HG02885 (cell line): Measurements from ENCODE around the gene KLHL14.

ENCODE experiments used
- ATAC-seq: cut with Tn5 transposase; IDR thresholded peaks from one replicate; pipeline ENCODE4 v1.9.1; 2021; ENCODE audit warnings: mild to moderate bottlenecking; ENCODE audit not compliant: unreplicated experiment, poor library complexity

The KLHL14 gene

DNA sequence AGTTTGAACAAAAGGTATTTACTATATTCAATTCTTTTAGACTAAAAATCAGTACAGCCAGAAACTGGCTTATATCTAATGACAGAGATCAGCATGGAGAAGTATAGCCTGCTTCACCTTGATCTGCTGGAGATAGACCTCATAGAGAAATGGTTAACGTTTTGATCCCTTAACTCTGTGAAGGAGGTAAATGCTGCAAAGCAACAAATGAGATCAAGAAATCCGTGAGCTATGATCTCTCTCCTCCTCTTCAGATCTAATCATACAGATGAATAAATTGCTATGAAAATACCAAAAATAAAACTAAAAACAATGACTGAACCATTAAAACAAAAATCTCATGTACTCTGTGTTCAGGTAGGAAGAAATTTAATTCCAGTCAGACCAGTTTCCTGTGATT lies 42.8 kb downstream of the KLHL14 start:
- peak; percentile 5 for ATAC-seq

DNA sequence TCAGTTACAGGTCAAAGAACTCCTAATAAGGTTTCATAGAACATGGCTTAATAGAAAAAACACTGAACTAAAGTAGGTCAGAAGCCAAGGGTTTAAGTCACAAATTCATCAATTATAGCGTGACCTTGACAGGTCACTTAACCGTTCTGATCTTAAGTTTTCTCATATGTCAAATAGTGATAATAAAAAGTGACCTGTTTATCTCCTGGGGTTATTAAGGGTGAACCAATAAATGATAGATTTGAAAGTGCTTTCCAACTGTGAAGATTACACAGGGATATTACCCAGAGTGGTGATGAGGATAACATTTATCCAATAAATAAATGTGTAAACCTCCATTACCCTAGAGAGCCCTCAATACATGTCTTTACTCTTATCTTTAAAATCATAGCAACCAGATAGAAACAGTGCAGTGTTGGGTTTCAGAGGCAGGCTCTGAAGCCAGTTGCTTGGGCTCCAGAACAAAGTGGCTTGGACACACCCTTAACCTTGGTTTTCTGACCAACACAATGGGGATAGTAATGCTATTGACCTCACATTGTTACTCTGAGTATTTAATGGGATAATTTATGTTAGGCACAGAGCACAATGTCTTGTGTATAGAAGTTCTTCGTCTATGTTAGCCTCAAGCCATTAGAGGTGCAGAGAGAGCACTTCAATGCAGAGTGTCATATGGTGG lies 48.6 kb downstream of the KLHL14 start:
- ATAC-seq: no peak

DNA sequence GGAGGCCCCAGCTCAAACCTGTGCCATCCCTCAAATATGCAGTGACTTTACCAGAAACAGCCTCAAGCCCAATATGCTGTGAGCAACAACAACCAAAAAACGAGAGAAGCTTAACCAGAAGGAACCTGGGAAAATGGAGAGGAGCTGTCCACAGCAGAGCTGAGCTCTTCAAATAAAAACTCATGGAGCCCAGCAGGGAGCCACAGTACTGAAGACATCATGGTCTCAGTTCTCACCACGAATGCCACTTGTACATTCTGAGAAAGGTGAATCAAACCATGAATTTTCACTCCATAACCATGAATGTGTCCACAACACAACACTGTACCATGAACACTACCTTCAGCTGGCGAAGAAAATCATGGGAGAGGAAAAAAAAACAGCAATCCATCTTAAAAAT lies 50.5 kb downstream of the KLHL14 start:
- no peak for ATAC-seq

DNA sequence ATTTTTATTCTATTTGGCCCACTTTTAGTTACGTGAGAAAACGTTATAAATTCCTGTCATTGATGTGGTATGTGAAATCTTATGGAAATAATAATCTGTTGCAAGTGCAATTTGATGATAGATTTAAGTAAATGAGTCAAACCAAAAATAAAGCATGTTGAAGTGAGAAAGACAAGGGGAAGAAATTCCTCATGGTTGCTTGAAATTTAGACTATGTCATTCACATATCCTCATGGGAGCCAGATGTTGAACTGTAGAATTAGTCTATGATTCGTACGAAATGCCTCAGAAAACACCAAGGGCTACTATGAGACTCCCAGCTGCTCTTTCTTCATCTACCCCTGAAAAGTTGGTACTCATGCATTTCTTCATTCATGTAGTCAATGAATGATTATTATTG lies 55.7 kb downstream of the KLHL14 start:
- ATAC-seq: no peak

DNA sequence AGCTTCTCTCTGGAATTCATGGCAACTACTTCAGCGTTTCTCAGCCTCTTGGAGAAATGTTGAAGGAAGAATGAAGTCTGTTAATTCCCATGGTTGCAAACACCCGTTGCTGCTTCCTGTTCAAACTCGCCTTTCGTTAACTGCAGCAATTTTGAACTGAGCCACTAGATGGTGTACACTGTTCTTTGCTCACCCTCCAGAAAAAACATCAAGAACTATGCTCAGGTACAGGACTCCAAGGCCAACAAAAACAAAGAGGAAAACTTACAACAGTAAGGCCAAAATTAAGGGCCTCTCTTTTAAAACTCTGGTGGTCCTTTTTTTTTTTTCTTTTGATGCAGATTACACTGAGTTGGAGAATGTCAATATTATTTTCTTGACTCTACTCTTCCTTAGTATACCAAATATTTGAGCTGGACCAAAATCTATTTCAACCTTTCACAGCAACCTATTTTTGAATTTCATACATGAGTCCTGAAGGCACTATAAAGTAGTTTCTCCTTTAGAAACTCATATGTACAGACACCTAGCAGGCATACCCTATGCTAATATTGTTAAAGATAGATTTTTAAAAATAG lies 58.2 kb downstream of the KLHL14 start:
- ATAC-seq: peak; percentile 100

DNA sequence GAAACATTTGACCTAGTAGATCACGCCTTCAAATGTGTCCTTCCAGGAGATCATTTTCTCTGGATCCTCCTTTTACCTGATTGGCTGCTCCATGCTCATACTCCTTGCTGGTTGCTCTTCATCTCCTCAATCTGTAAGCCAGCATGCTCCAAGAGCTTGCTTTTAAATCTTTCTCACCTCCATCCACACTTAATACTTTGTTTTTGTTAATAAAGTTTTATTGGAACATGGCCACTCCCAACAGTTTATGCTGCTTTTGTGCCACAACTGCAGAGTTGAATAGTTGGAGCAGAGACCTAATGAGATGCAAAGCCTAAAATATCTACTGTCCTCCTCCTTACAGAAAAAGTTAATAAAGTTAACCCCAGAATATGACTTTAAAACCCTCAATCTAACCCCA lies 60.0 kb downstream of the KLHL14 start:
- ATAC-seq: no peak

DNA sequence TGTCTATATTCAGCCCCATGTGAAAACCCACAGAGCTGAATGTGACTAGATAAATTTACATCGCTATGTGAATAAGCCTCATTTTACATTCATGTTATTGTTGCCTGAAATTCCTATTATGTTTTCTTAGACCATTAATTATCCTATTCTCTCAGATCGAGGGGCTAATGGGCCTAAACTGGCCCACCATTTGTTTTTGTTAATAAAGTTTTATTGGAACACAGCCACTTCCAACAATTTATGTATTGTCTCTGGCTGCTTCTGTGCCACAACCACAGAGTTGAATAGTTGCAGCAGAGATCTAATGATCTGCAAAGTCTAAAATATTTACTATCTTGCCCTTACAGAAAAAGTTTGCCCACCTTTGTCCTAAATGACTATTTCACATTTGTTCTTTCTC lies 61.0 kb downstream of the KLHL14 start:
- ATAC-seq: no peak

DNA sequence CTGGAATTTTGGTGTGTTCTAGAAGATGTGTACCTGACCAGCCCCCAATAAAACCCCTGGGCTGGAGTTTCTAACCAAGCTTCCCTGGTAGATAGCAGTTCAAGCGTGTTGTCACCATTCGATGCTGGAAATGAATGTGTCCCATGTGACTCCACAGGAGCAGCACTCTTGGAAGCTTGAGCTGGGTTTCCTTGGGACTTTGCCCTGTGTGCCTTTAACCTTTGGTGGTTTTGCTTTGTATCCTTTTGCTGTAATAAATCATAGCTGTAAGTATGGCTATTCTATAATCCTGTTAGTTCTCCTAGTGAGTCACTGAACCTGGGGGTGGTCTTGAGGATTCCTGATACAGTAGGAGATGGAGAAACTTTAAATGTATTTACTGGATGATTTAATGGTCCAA lies 65.2 kb downstream of the KLHL14 start:
- no peak for ATAC-seq

DNA sequence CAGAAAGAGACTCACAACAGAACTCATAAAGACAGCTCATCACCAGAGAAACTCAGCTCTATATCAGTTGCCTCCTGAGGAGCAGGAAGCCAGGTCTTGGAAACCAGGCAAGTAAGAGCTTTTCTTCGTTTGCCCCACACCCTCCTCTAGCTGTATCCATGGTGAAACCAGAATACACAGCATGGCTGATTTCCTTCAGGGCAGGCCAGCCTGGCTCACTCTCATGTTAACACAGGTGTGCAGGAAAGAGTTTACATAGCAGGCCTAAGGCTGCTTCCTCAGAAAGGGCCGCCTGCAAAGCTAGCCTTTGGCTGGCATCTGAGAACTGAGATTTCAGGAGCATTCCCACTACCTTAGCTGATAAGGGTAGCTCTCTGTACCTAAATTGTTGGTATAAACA lies 65.7 kb downstream of the KLHL14 start:
- ATAC-seq: no peak

DNA sequence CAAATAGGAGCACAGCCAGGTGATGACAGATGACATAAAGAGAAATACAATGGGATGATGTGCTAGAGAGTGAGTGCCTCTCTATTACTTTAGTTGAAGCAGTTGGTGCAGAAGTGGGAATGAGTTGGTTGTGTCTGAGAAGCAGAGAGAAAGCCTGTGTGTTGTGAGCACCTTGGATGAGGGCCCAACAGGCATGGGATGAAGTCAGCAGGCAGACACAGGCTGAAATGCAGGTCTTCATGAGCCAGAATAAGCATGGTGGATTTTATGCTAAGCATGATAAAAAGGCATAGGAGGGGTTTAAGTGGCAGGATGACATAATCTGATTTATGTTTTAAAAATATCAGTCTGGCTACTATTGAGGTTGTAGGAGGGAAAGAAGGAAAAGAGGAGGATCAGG lies 71.5 kb downstream of the KLHL14 start:
- ATAC-seq: no peak

DNA sequence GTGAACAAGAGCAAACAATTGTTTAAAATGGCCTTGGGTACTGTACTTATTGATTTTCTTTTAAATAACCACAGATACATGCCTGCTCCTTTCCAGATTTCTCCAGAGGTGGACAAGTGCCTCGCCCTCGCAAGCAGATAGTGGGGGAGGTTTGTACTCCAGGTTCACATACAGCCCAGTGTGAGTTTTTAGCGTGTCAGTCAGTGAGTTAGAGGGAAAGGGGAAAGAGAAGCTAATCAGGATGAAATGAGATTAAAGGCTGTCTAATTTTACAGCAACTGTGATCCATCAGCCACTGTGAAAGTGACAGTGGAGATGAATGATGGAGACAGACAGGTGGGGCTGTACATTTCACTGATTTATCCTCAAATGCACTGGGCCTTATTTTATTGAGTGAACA lies 74.7 kb downstream of the KLHL14 start:
- ATAC-seq: no peak

DNA sequence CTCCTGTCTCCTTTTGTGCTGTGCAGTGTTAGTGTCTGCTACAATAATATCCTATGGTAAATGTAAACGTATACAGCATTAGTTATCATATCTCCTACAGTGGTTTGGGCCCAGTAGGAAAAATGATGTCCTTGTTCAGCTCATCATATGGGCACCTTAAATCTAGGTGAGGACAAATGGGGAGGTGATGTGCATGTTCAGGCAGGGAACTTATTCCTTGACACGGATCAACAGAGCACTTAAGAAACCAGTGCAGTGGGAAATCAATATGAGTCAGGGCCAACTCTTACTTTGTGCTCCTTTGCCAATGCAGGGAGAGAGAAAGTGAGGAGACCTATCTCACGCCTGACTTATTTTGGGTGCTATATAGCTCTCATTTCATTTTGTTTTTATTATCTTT lies 76.4 kb downstream of the KLHL14 start:
- ATAC-seq: no peak

DNA sequence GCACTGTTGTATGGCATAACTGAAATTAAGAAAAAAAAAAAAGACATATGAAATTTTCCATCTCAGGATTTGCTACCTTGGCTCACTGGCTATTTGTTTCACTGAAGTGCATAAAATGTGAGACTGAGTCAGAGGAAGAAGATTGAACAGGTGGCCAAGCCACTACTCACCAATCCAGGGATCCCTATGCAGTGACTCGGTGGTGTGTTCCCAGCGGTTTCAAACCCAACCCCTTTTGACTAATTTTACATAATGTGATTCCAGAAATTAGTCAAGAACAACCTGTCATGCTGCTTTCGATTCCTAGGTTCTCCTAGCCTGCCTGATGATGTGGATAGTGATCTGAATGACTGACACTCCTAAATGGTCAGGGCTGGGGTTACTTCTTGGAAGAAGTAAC lies 77.3 kb downstream of the KLHL14 start:
- ATAC-seq: no peak

DNA sequence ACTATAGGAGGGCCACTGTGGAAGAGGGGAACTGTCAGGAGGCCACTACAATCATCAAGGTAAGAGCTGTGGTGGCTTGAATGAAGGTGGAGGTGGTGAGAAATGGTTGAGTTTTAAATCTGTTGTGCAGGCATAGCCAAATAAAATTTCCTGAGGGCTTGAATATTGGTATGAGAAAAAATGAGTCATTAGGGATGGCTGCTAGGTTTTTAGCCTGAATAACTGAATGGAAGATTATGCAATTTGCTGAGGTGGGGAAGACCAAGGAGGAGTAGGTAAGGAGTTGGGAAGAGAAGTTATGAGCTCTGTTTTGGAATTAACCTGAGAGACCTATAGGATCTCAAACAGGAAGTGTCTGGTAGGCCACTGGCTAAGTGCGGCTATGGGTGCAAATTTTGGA lies 84.0 kb downstream of the KLHL14 start:
- no peak for ATAC-seq

DNA sequence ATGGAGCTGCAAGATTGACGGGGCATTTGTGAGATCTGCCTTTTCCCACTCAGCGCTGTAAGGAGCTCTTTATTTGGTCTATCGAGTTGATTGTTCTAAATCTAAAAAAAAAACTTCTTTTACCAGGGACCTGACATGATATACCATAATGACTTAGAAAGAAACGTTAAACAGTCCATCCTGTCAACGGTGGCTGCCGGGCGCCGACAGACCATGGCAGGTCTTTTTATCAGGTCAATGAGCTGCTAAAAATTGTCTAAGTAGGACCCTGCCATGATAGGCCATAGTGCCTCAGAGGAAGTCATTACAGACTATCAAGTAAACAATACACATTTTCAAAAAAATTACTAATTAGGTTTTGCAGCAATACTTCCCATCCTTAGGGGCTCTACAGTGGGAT lies 87.9 kb downstream of the KLHL14 start:
- no peak for ATAC-seq

DNA sequence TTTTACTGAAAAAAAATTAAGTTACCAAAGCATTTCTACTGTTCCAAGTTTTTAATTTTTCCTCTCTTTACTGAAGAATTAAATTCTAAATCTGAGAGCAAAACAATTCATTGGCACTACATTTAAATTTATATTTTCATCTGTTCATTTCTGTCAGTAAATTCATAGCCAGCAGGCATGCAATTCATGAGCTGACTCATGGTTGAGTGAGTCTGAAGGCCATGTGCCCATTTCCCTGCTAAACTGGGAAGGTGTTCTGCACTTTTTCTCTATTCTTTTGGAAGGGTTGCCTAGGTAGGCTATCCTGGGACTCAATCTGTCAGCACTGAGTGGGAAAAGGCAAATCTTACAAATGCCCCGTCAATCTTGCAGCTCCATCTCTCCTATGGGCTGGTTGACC lies 88.7 kb downstream of the KLHL14 start:
- ATAC-seq: no peak

DNA sequence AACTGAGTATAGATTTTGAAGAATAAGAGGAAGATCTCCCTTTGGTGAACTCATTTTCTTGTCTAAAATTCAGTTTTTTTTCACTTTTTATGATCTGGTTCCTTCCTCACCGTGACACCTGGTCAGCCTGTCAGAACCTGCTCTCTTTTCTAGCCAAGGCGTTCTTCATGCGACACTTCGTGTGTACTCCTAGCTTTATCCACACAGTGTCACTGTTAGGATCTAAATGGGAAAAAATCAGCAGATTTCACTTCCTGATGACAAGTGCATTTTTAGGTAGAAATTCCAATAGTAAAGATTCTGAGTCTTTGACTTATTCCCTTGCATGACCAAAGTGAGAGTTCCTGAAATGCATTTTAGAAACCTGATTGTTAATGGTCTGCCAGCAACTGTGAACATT lies 89.8 kb downstream of the KLHL14 start:
- ATAC-seq: no peak

DNA sequence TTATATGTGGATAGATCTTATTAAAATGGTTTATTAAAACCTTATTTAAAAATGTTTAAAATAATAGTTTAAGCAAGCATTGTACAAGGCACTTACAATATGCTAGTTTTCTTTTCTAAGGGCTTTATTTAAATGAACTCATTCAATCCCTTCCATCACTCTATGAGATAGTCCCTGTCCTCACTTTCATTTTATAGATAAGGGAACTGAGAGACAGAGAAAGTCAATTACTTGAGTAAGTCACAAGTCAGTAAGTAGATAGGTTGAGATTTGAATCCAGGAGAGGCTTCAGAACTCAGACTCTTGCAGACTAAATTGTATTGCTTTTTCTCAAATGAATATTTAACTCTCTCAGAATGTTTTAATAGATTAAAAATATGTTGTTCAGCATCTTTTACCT lies 95.2 kb downstream of the KLHL14 start:
- ATAC-seq: no peak

DNA sequence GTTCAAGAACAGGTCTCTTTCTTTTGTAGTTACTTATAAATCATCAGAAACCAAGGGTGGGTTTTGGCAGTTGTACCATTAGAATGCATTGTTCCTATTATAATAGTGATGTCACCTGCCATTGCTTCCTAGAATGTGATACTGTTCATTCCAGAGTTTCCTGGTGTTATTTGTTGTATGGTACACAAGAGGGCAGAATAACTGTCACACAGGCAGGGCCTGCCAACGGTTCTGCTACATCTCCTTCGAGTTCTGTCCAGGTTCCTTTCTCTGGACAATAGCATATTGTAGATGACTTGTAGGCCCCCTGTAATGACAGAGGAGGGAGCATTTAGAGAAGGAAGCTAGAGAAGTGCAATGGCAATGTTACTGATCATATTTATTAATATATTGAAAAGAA lies 98.3 kb downstream of the KLHL14 start:
- ATAC-seq: no peak

DNA sequence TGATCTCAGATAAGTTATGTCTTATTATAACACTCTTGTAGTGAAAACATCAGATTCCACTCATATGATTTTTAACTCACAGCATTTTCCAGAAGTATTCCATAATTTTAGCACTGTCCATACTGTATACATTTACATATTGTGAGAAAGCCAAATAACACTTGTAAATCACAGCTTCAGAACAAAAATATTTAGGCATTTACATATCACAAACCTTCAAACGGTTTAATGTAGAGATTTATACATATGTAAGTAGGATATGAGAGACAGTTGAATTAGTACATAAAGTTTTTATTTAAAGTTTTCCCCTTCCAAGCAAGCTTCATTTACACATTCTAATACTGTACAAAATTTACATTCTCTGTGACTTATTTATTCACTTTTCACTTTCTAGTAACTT lies 100.4 kb downstream of the KLHL14 start:
- no peak for ATAC-seq

DNA sequence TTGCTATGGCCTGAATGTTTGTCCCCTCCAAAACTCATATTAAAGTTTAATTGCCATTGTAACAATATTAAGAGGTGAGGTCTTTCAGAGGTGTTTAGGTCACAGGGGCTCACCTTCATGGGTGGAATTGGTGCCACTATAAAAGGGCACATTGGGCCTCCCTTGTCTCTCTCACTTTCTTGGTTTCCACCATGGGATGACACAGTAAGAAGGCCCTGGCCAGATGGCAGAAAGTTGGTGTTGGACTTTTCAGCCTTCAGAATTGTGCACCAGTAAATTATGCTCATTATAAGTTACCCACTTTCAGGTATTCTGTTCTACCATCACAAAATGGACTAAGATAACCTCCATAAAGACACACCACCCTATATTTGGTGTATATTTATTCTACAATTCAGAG lies 102.1 kb downstream of the KLHL14 start:
- ATAC-seq: no peak

DNA sequence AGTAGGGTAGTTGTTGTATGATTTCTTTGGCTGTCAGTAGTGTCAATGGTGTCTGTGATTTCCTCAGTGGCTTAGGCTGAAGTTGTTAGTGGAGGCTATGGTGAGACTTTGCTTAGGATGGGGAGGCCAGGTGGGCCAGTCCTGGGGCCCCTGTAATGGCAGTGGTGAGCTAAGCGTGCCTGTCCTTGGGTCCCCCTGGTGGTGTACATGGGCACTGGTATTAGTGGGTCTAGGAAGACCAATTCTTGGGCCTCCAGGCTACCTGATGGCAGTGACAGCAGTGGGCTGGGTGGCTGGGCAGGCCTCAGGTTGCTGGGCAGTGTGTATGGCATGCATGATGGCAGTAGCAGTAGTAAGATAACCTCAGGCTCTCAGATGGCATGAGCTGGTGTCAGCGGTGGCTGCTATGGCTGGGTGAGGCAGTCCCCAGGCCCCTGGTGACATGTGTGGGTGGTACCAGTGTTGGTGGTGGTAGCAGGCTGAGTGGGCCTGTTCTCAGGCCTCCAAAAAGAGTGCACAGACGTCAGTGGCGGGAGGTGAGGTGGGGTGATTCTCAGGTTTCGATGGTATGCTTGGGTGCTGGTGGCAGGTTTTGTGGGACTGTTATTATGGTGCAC lies 103.2 kb downstream of the KLHL14 start:
- ATAC-seq: peak; percentile 63
